Hematopoietic multipotent progenitor cell treated with erythropoietin and hydrocortisone succinate and interleukin-3 and kit ligand, for 17 days (in vitro differentiated cells): ENCODE data around the gene ANO8.
A peak's percentile ranks its signal among the peaks of the same experiment; 100 is the strongest.

Experiments
- DNase-seq: peaks from one replicate; pipeline ENCODE4 v3.0.0-alpha.2; 2015; ENCODE audit warnings: low spot score

The ANO8 gene

GRCh38 chr19:17347877-17348276, 13.2 kb upstream of the ANO8 start:
- no peak for DNase-seq

- no peak for DNase-seq
Measured at GRCh38 chr19:17347361-17347760, 12.7 kb upstream of the ANO8 start.

DNA sequence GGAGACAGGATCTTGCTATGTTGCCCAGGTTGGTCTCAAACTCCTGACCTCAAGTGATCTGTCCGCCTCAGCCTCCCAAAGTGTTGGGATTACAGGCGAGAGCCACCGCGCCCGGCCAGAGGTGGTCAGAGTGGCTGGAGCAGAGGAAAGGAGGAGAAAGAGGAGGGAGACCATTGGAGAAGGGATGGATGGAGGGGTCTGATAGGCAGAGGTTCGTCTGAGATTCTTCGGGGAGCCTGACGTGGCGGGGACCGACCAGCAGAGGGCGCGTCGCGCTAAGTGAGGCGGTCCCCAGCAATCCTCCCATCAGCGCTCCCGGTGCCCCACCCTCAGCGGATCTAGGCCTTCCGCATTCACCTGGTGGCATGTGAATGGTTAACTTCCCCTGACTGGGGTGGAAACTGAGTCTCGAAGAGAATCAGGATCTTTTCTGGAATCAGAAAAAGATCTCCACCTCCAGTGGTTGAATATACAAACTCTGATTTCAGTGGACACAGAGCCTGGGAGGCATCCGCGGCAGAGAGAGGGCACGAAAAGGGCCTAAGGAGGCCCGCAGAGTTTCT, 11.5 kb upstream of the ANO8 start:
- peak; percentile 79 for DNase-seq

- DNase-seq, result no peak
Measured at GRCh38 chr19:17341845-17342244, 7.2 kb upstream of the ANO8 start.

GRCh38 chr19:17341386-17341785, 6.7 kb upstream of the ANO8 start:
- DNase-seq, result no peak

GRCh38 chr19:17340871-17341357, 6.3 kb upstream of the ANO8 start:
- no peak for DNase-seq

GRCh38 chr19:17340302-17340870, 5.7 kb upstream of the ANO8 start:
- DNase-seq, result no peak

- no peak for DNase-seq
Measured at GRCh38 chr19:17339088-17339741, 4.6 kb upstream of the ANO8 start.

DNA sequence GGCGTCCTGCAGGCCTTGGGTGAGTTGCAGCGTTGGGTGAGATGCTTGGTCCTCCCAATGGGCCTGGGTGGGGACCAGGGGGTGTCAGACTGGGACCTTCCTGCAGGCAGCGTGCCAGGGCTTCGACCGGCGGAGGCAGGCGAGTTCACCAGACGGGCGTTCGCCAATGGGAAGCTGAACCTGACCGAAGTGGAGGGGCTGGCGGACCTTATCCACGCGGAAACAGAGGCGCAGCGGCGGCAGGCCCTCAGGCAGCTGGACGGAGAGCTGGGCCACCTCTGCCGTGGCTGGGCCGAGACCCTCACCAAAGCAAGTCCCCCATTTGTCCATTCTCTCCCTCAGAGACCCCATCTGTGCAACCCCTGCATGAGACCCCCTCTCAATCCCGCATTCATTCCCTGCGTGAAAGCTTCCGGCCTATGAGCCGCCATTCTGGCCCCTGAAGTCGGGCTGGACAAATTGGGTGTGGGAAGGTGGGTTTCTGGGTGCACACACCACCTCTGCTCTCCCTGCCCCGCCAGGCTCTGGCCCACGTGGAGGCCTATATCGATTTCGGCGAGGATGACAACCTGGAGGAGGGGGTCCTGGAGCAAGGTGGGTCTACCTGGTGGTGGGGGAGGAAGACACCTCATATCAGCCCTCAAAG, 3.9 kb upstream of the ANO8 start:
- DNase-seq, result no peak

- peak; percentile 34 for DNase-seq
Measured at GRCh38 chr19:17337675-17338432, 3.2 kb upstream of the ANO8 start.

- peak; percentile 88 for DNase-seq
Measured at GRCh38 chr19:17336872-17337674, 2.4 kb upstream of the ANO8 start, which contains the start of gene GTPBP3. Gene GTPBP3 (plus strand): TSS chr19:17337553. CDS start chr19:17337612, 59 bp downstream.

GRCh38 chr19:17335575-17335974, 920 bp upstream of the ANO8 start:
- no peak for DNase-seq

- no peak for DNase-seq
Measured at GRCh38 chr19:17333611-17334413, 843 bp downstream of the ANO8 start.

GRCh38 chr19:17332677-17333581, 1.7 kb downstream of the ANO8 start:
- peak; percentile 71 for DNase-seq

GRCh38 chr19:17332360-17332676, 2.3 kb downstream of the ANO8 start:
- no peak for DNase-seq

DNA sequence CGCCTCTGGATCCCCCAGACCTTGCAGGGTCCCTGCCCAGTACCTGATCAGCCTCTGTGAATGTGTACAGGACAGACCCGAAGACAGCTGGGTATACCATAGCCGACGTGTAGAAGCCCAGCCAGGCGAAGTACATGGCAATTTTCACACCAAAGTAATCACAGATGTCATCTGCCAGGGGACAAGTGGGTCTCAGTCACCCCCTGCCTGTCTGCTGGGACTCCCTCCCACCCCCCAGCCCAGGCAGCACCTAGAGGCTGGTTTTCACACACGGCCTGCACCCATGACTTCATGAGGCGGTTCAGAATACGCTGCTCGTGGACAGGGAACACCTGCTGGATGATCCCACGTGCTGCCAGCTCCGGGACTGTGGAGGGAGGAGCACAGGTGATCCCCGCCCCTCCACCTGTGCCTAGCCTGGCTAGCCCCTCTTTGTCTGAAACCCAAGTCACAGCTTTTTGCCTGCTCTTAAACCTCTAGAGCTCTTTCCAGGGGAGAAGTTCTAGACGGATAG, 3.6 kb downstream of the ANO8 start:
- no peak for DNase-seq

DNA sequence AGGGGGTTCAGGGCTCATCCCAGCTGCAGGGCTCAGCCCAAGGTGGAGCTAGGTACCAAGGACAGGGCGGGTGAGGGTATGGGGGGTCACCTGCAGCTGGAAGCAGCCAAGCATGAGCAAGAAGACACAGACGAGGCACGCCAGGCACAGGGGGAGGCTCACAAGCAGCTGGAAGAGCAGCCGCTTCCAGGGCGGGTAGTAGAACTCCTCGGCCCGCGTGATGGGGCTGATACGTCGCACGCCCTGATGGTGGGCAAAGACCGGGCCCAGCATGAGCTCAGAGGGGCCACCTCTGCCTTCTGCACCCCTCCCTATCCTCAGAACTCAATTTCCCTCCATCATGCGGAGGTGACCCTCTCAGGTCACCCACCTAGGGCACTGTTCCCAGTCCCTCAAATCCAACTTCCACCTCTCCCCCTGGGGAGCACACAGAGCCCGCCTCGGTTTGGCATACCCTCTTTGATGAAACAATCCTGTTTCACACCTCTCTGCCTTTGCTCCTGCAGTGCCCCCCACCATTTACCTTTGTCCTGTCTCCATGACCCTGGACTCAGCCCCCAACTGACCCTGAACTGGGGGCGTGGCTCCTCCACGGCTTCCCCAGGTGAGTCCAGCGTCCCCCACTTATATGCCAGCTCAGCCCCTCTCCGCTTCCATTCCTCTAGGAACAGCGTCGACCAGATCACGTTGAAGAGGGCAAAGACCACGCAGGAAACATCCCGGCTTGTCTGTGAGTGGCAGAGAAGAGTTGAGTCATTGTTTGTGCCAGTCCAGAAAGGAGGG, 4.2 kb downstream of the ANO8 start:
- no peak for DNase-seq
